ENCODE data around the gene FRMD8. TPM values are rescaled to one million over a fixed set of nuclear protein-coding genes. Genes with fewer than 3 reads are reported as not detected.

FRMD8 gene
- total and polyA plus RNA-seq, 2 of the 8 experiments (the other 6 are each of a cell fraction or from before 2014, with no cell fraction given) = 15.0 to 19.2 TPM

GRCh38 chr11:65419460-65419771 lies 33.0 kb downstream of the FRMD8 start (continued):
- TF ChIP-seq ZNF274 (IDR thresholded peaks at IDR 0.05; ENCODE audit: borderline replicate concordance, extremely low read depth, low read length) = no peak
- TF ChIP-seq PHF8 (conservative IDR thresholded peaks at IDR 0.05; ENCODE audit: low read depth, low read length) = no peak
- TF ChIP-seq RXRA (IDR thresholded peaks at IDR 0.05; ENCODE audit: insufficient read depth, low read depth, low read length) = no peak
- TF ChIP-seq ASH2L (IDR thresholded peaks at IDR 0.05; ENCODE audit: low read length) = no peak

Measured in H1 (cell line).